Left ventricle myocardium superior (tissue), 1 donor: ENCODE results near the gene HPCAL4. TPM values are rescaled to one million over a fixed set of nuclear protein-coding genes. Genes with fewer than 3 reads are reported as not detected.
A peak's percentile ranks its signal among the peaks of the same experiment; 100 is the strongest.

Source experiments
- ATAC-seq: fragments of 200-7000 bp; cut with Tn5 transposase; one replicate; pipeline ENCODE4 v1.9.1; 2020; ENCODE audit warnings: mild to moderate bottlenecking, moderate library complexity
- DNase-seq: peaks from one replicate; pipeline ENCODE4 v3.0.0-alpha.2; 2020
- intact Hi-C: fragments of 100-400 bp; cut with micrococcal nuclease; formaldehyde crosslinking; loops from one replicate; pipeline ENCODE4 v1.11.0; 2022
- total RNA-seq: library from RNA; stranded (reverse); fragmentation: NEBNext Ultra II Directional; extraction: Animal tissue kit (Norgen Biotek cat#: 25700); gene quantifications from one replicate; pipeline ENCODE4 v1.2.1, GENCODE V29; 2021
- donor health status: DM: no; HTN: yes; CAD: no; lungs with severe emphysema.

The HPCAL4 gene
- total RNA-seq, 1 donor from 2014 or later = 2.4 TPM

GRCh38 chr1:39639305-39640130, 51.7 kb downstream of the HPCAL4 start, which contains the start of gene HEYL:
HEYL (minus strand) TSS chr1:39639643; CDS start chr1:39639625, 18 bp downstream.
- peak; percentile 90 for ATAC-seq
- intact Hi-C loops = no loop called here
- DNase-seq = peak; percentile 92

GRCh38 chr1:39638965-39639304, 52.3 kb downstream of the HPCAL4 start:
- intact Hi-C loops = no loop called here
- ATAC-seq (no peak), DNase-seq (no peak)

- ATAC-seq = no peak
- intact Hi-C loops = no loop called here
Measured at GRCh38 chr1:39637361-39637760, 53.9 kb downstream of the HPCAL4 start.

DNA sequence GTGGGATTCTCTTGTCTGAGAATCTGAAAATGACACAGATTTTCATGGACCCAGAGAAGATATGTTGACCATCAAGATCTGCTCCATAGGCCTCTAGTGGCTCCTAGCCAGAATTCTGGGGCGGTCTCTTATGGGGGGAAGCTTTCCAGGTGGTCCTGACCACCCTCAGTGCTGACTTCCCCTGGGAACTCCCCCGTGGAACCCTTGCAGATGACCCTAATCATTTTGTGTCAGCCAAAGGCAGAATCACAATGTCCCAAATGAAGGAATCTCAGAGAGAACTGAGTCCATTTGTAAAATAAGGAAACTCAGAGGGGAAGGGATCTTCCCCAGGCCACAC, 55.4 kb downstream of the HPCAL4 start:
- no peak for DNase-seq
- no peak for ATAC-seq
- intact Hi-C loops = no loop called here

More at GRCh38 chr1:39637361-39637760, 53.9 kb downstream of the HPCAL4 start:
- no peak for DNase-seq

GRCh38 chr1:39635205-39635870, 55.9 kb downstream of the HPCAL4 start:
- peak; percentile 57 for ATAC-seq
- intact Hi-C loops = no loop called here
- peak; percentile 70 for DNase-seq

DNA sequence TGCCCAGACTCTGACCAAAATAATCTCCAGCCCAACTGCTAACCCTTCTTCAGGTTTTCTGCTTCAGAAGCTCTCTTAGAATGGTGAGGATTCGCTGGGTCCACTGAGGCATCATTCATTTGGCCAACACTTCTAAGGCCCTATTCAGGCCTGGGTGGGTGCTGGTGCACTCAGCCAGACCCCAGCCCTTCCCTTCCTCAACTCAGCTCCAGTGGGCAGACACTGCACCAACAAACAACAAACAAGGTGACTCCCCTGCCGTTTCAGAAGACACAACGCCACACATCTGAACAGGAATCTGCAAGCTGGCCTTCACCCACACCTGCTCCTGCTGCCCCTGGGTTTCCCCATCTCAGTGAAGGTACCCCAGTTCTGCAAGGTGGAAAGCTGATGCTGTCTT, 57.8 kb downstream of the HPCAL4 start:
- DNase-seq = no peak
- ATAC-seq = no peak
- intact Hi-C loops = no loop called here

DNA sequence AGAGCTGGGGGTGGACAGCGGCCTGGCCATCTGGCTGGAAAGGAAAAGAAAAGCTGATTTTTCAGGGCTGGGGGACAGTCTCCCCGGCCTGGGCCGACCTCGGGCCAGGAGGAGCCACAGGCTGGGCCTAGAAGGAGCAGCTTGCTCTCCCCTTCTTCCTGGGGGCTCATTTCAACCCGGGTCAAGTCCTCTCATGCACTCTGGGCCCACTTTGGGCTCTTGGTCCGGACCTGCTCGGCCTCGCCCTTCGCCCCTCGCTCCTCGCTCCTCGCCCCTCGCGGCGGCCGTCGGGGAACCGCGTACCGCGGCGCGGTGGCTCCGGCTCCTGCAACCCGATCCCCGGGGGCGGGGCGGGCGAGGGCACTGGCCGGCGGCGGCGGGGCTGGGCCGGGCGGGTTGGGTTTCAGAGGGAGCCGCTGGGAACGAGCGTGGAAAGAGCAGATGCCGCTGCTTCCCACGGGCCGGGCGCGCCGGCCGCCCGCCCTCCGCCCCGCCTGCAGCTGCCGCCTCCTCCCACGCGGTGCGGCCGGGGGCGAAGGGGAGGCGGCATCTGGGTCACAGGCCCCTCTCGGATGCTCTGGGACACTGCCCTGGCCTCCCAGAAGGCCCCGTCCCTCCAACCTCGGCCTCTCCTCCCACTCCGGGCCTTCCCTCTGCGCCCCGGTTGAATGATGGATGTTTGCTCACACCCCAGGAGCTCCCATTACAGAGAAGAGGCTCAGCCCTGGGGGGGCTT, 58.4 kb downstream of the HPCAL4 start:
- peak; percentile 88 for DNase-seq
- intact Hi-C loops = no loop called here
- ATAC-seq = peak; percentile 79

GRCh38 chr1:39632323-39632681, 58.9 kb downstream of the HPCAL4 start:
- no peak for ATAC-seq
- intact Hi-C loops = no loop called here

GRCh38 chr1:39631361-39632322, 59.6 kb downstream of the HPCAL4 start:
- intact Hi-C loops = no loop called here
- no peak for ATAC-seq

More at GRCh38 chr1:39632323-39632681, 58.9 kb downstream of the HPCAL4 start:
- no peak for DNase-seq

DNA sequence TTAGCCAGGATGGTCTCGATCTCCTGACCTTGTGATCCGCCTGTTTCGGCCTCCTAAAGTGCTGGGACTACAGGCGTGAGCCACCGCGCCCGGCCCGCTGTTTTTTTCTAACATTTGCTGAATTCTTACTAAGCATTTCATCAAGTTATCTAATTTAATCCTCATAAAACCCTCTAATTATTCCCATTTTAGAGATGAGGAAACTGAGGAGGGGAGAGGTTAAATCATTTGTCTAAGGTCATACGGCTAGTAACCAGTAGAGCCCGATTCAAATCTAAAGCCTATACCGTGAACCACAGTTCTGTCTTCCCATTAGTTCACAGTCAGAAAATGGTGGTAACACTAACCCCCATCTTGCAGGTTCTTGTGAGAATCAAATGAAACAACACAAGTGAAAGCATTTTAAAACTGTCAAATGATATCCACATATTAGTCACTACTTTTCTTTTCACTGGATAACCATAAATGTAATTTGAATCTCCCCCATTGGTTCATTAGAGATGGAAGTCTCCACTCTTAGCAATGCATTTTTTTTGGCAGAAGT, 62.4 kb downstream of the HPCAL4 start:
- intact Hi-C loops = no loop called here
- DNase-seq (no peak), ATAC-seq (no peak)

More at GRCh38 chr1:39631361-39632322, 59.6 kb downstream of the HPCAL4 start:
- no peak for DNase-seq

Other genes starting within 250 kb of the HPCAL4 start
- gene BMP8A, start 199.8 kb downstream of the HPCAL4 start, total RNA-seq = not detected
- 246 TPM for gene PABPC4, start 114.6 kb downstream of the HPCAL4 start, total RNA-seq
- gene HEYL, start 51.8 kb downstream of the HPCAL4 start, total RNA-seq = 15.0 TPM
- gene NT5C1A, start 19.3 kb downstream of the HPCAL4 start, total RNA-seq = 39.6 TPM
- 33.7 TPM for gene PPIE, start 47.4 kb upstream of the HPCAL4 start, total RNA-seq
- gene OXCT2, start 79.9 kb upstream of the HPCAL4 start, total RNA-seq = 0.77 TPM
- 0.40 TPM for gene BMP8B, start 97.4 kb upstream of the HPCAL4 start, total RNA-seq
- gene TRIT1, start 192.1 kb upstream of the HPCAL4 start, total RNA-seq = 17.4 TPM
- gene MYCL, start 210.5 kb upstream of the HPCAL4 start, total RNA-seq = 1.5 TPM